HUES6 (cell line): ENCODE results near the gene GAL3ST2.
"Not testable (repeated sequence)": the region's sequence is repeated elsewhere in the genome, so short reads cannot be mapped to it uniquely, and the experiment has no call there.

ENCODE experiments used
- H3K27ac ChIP-seq: 2 replicates; pipeline ENCODE4 v1.7.0; 2013; ENCODE audit warnings: low read depth, mild to moderate bottlenecking, low read length, inconsistent platforms
- H3K27me3 ChIP-seq: 2 replicates; pipeline ENCODE4 v1.6.1; 2013; ENCODE audit warnings: low read length; ENCODE audit not compliant: control insufficient read depth, insufficient read depth
- H3K36me3 ChIP-seq: 2 replicates; pipeline ENCODE4 v1.6.1; 2013; ENCODE audit warnings: low read length; ENCODE audit not compliant: control insufficient read depth, insufficient read depth
- H3K4me1 ChIP-seq: 2 replicates; pipeline ENCODE4 v1.6.1; 2013; ENCODE audit warnings: low read length; ENCODE audit not compliant: control insufficient read depth, insufficient read depth
- H3K4me3 ChIP-seq: 2 replicates; pipeline ENCODE4 v1.5.1; 2013; ENCODE audit warnings: low read depth, low read length
- H3K9ac ChIP-seq: one replicate; pipeline ENCODE4 v1.6.1; 2013; ENCODE audit warnings: mild to moderate bottlenecking, low read length
- H3K9me3 ChIP-seq: 2 replicates; pipeline ENCODE4 v1.6.1; 2013; ENCODE audit warnings: low read depth, low read length; ENCODE audit not compliant: control insufficient read depth, insufficient read depth

Gene GAL3ST2

DNA sequence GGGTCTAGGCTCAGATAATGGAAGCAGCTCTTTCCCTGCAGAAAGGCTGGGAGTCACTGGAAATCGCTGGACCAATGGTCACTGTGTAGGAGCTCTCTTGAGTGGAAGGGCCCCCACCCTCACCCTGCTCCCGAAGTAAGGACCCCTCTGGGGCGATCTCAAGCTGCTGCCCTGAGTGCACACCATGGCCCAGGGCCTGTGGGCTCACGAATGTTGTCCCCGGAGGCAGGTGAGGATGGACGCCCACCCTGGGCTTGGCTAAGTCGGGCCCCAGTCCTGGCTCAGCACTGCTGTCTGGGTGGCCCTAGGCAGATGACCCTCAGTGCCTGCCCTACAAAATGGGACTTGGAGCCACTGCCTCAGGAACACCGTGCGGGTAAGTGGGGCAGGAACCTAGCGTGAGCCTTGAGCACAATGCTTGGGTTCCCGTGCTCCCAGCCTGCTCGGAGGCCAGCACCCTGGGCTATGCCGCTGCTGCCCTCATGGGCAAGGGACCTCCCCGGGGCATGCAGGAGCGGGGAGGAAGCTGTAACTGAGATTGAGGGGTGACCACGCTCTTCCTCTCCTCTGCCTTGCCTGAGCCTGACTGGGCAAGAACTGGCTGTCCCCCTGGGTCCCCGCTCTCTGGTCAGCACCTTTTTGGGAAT is 38.5 kb upstream of the GAL3ST2 start:
- H3K36me3 ChIP-seq: no peaks in the 10 kb centered on the region
- no peak overlapping the region for H3K4me3 ChIP-seq
- H3K9ac ChIP-seq: no peak overlapping the region
- no peaks in the 10 kb centered on the region for H3K4me1 ChIP-seq
- H3K27me3 ChIP-seq: peaks cover 5% of the 10 kb centered on the region
- H3K9me3 ChIP-seq: no peaks in the 10 kb centered on the region
- H3K27ac ChIP-seq: no peak overlapping the region

DNA sequence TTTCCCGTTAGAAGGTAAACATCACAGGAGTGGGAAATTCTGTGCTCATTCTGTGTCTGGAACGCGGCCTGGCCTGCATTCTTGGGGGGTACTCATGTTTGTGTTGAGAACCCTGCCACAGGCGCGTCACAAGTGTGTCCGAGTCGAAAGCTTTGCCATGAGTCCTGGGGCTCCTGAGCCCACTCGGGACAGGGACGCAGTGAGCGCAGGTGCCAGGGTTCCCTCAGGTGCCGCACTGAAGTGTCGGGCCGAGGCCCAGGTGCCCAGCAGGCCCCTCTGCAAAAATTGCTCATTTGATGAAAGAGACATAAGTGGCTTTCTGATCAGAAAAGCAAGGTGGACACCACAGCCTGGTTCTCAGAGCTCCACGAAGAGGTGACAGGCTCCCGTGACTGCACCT is 37.4 kb upstream of the GAL3ST2 start:
- peaks cover 6% of the 10 kb centered on the region; the same call in 1 of the 2 replicates for H3K36me3 ChIP-seq
- H3K27me3 ChIP-seq: no peaks in the 10 kb centered on the region
- H3K27ac ChIP-seq: no peak overlapping the region
- no peak overlapping the region for H3K9ac ChIP-seq
- H3K4me3 ChIP-seq: no peak overlapping the region
- H3K9me3 ChIP-seq: no peaks in the 10 kb centered on the region
- no peaks in the 10 kb centered on the region for H3K4me1 ChIP-seq

DNA sequence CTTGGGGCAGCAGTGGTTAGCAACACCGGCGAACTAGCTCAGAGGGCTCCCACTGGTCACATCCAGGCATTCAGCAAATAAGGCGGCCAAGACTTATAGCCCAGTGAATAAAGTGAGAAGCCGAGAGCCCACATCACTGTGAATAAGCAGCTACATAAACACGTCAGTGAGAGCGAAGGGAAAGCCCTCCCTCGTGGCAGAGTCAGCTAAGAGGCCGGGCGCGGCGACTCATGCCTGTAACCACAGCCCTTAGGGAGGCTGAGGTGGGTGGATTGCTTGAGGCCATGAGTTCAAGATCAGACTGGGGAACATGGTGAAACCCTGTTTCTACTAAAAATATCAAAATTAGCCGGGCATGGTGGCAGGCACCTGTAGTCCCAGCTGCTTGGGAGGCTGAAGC is 37.0 kb upstream of the GAL3ST2 start:
- Histone ChIP-seq H3K27me3 (no peaks in the 10 kb centered on the region), H3K27ac (no peak overlapping the region), H3K4me1 (no peaks in the 10 kb centered on the region), H3K9me3 (no peaks in the 10 kb centered on the region), H3K4me3 (no peak overlapping the region), H3K36me3 (peaks cover 9% of the 10 kb centered on the region; the same call in 1 of the 2 replicates), H3K9ac (no peak overlapping the region)

DNA sequence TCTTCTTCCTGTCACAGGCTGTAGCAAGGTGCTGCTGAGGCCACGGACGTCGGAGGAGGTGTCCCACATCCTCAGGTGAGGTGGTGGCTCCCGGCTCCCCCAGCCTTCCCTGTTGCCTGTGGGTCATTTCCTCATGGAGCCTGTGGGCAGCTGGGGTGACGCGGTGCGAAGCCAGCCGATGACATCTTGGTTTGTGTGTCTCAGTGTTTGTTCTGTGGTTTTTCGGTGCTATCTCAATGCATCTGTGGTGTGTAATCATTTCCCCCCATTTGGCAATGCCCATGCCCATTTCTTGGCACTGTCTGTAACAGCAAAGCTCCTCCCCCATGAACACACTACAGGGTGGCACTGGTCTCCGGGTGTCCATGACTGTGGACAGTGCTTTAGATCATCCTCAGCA is 35.6 kb upstream of the GAL3ST2 start:
- H3K9ac ChIP-seq: no peak overlapping the region
- H3K4me1 ChIP-seq: no peaks in the 10 kb centered on the region
- peaks cover 21% of the 10 kb centered on the region for H3K36me3 ChIP-seq

DNA sequence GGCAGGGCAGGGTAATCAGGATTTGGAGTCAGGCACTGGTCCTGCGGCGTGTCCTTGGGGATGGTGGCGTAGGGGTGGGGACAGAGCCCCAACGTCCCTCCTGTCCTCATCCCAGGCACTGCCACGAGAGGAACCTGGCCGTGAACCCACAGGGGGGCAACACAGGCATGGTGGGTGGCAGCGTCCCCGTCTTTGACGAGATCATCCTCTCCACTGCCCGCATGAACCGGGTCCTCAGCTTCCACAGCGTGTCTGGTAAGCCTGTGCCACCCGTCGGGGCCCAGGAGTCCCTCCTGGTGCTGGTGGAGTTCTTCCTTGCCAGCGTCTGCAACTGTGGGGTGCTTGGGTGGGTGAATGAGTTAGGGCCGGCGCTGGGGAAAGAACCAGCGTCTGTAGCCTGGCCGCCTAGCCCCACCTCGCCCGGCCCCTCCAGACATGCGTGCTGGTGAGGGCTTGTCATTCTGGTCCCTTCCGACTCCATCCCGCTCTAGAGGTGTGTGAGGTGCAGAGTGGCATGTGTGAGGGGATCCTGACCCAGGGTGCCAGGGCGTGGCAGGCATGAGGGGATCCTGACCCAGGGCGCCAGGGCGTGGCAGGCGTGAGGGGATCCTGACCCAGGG is 34.2 kb upstream of the GAL3ST2 start:
- Histone ChIP-seq H3K9me3 (no peaks in the 10 kb centered on the region), H3K9ac (no peak overlapping the region), H3K4me3 (no peak overlapping the region), H3K27me3 (no peaks in the 10 kb centered on the region), H3K4me1 (no peaks in the 10 kb centered on the region), H3K27ac (no peak overlapping the region), H3K36me3 (peaks cover 23% of the 10 kb centered on the region)

More for the DNA sequence above, 35.6 kb upstream of the GAL3ST2 start:
- Histone ChIP-seq H3K27me3 (no peaks in the 10 kb centered on the region), H3K4me3 (no peak overlapping the region), H3K9me3 (no peaks in the 10 kb centered on the region), H3K27ac (no peak overlapping the region)

DNA sequence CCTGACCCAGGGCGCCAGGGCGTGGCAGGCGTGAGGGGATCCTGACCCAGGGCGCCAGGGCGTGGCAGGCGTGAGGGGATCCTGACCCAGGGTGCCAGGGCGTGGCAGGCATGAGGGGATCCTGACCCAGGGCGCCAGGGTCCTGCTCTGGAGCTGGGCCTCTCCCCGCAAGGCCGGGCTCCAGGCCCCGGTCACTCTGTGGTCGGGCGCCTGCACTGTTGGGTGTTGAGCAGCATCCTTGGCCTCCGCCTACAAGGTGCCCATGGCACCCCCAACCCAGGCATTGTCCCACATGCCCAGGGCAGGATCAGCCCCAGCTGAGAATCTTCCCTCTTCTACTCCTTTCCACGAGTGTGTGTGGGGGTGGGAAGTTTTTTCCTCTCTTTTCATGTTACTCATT is 33.6 kb upstream of the GAL3ST2 start:
- not testable (repeated sequence) for H3K4me1 ChIP-seq, H3K27me3 ChIP-seq, H3K27ac ChIP-seq, H3K9ac ChIP-seq, H3K9me3 ChIP-seq, H3K4me3 ChIP-seq
- peaks cover 26% of the 10 kb centered on the region for H3K36me3 ChIP-seq

DNA sequence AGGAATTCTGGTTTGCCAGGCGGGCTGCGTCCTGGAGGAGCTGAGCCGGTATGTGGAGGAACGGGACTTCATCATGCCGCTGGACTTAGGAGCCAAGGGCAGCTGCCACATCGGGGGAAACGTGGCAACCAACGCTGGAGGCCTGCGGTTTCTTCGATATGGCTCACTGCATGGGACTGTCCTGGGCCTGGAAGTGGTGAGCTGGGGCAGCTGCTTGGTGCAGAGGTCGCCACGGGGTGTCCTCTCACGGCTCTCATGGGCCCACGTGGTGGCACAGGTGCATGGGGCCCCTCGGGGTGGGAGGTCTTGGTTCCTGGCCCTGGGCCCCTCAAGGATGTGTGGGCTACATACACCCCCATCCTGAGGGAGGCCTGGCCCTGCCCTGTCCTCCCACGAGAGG is 33.0 kb upstream of the GAL3ST2 start:
- Histone ChIP-seq H3K9ac (no peak overlapping the region), H3K4me1 (no peaks in the 10 kb centered on the region), H3K36me3 (peaks cover 26% of the 10 kb centered on the region), H3K27me3 (no peaks in the 10 kb centered on the region), H3K9me3 (no peaks in the 10 kb centered on the region), H3K27ac (no peak overlapping the region), H3K4me3 (no peak overlapping the region)

DNA sequence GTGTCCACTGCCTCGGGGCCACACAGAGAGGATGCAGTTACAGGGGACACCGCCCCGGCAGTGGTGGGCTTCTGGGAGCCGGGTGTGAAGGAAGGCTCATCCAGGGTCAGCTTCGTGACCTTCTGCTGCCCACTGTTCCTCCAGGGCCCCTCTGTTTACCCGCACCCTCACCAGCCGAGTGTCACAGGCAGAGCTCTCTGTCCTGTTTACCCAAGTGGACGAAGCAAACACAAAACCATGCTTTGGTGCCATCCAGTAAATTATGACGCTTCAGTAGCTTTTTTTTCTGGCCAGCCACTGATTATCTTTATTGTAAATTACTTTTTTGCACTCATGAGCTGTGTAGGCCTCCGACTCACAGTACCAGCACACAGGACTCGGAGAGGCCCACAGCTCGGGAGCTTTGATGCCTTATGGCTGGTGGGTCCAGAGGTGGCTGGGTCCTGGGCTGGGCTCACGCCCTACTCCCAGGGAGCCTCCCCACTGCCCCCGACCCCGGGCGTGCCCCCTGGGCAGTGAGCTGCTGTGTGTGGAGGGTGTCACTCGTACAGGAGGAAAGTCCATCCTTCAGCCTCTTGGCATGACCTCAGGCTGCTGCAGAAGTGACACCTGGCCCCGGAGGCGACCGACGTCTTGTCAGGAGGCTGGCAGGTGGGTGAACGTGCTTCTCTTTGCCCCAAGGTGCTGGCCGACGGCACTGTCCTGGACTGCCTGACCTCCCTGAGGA is 32.4 kb upstream of the GAL3ST2 start:
- H3K9me3 ChIP-seq: no peaks in the 10 kb centered on the region
- H3K27me3 ChIP-seq: no peaks in the 10 kb centered on the region
- no peak overlapping the region for H3K9ac ChIP-seq
- H3K4me1 ChIP-seq: no peaks in the 10 kb centered on the region
- H3K27ac ChIP-seq: no peak overlapping the region
- no peak overlapping the region for H3K4me3 ChIP-seq
- H3K36me3 ChIP-seq: peaks cover 31% of the 10 kb centered on the region

DNA sequence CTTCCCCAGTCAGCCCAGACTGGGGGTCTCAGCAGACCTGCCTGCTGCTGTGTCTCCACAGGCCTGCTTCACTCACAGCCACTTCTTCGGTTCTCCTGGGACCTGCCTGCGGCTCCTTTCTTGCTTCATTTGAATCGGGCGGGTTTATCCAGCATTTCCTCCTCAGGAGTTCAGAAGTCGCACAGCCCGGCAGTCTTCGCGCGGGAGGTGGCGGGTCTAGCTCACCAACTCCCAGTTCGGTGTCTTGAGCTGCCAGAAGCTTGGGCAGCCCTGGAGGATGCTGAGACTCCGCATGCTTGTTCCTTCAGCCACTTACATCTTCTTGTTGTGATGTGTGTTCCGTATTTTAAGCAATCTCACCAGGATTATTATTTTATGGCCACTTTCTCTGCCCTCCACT is 31.3 kb upstream of the GAL3ST2 start:
- Histone ChIP-seq H3K4me3 (no peak overlapping the region), H3K9me3 (no peaks in the 10 kb centered on the region), H3K36me3 (peaks cover 32% of the 10 kb centered on the region), H3K27ac (no peak overlapping the region), H3K9ac (no peak overlapping the region), H3K27me3 (no peaks in the 10 kb centered on the region), H3K4me1 (no peaks in the 10 kb centered on the region)

DNA sequence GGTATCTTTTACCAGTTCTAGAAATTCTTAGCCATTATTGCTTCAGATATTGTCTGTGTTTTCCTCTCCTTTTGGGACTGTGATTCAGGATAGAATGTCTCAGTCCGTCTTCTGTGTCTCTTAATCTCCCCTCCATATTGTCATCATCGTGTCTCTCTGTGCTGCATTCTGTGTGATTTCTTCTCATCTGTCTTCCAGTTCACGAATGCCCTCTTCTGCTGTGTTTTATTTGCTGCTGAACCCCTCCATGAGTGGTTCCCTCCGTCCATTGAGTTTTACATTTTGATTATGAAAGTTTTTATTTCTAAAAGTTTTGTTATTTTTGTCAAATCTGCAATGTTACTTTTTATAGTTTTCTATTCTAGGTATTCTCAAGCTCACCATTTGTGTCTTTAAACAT is 30.5 kb upstream of the GAL3ST2 start:
- no peaks in the 10 kb centered on the region for H3K27me3 ChIP-seq
- no peaks in the 10 kb centered on the region for H3K9me3 ChIP-seq
- H3K4me3 ChIP-seq: no peak overlapping the region
- no peak overlapping the region for H3K27ac ChIP-seq
- no peaks in the 10 kb centered on the region for H3K4me1 ChIP-seq
- H3K9ac ChIP-seq: no peak overlapping the region
- peaks cover 34% of the 10 kb centered on the region for H3K36me3 ChIP-seq

DNA sequence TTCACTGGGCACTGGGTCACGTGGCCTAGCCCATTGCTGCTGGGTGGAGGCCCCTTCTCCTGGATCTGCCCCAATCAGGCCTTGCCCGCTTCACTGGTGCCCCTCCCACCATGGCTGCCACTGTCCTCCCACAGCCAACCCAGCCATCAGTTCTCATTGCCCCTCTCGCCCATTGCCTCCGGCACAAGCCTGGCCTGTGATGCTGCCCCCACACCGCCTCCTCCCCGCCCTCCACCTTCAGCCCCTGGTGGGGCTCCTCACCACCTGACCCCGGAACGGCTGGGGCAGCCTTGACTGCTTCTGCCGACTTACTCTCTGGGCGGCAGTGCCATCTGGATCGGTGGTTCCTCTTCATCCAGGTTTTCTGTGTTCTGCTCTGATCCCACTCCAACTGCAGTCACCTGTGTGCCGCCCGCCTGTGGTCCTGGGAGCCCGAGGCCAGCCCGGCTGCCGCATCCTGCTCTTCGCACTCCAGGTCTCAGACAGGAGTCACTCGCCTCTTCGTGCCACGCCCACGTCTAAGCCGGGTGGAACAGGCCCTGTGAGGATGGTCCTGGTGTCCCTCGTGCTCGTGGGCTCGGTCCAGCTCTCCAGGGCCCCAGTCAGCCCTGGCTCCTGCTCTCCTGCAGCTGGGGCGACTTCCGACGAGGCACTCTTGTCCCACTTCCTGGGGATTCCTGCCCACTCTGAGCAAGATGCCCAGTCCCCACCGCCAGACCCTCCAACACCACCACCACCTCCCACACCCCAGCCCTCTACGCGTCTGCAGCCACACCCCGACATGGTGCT is 28.0 kb upstream of the GAL3ST2 start:
- Histone ChIP-seq H3K4me1 (no peaks in the 10 kb centered on the region), H3K36me3 (peaks cover 39% of the 10 kb centered on the region), H3K4me3 (no peak overlapping the region), H3K27me3 (no peaks in the 10 kb centered on the region), H3K27ac (no peak overlapping the region), H3K9me3 (no peaks in the 10 kb centered on the region), H3K9ac (no peak overlapping the region)
